Suprapubic skin (tissue), 4 donors: Measurements from ENCODE around the gene DGKZ. TPM values are rescaled to one million over a fixed set of nuclear protein-coding genes. Genes with fewer than 3 reads are reported as not detected.

Source experiments
- DNase-seq, 2 donors: peaks; one replicate each; pipeline ENCODE4 v3.0.0-alpha.2; 2019; ENCODE audit warnings: low spot score in 2 of 2
- H3K27ac ChIP-seq: fragments of 200-600 bp; sonication (generic); one replicate; pipeline ENCODE4 v1.5.1; 2019
- H3K27me3 ChIP-seq: fragments of 200-600 bp; sonication (generic); one replicate; pipeline ENCODE4 v1.5.1; 2019
- H3K36me3 ChIP-seq: fragments of 200-600 bp; sonication (generic); one replicate; pipeline ENCODE4 v1.5.1; 2019
- H3K4me1 ChIP-seq: fragments of 200-600 bp; sonication (generic); one replicate; pipeline ENCODE4 v1.5.1; 2019
- H3K4me3 ChIP-seq: fragments of 200-600 bp; sonication (generic); one replicate; pipeline ENCODE4 v1.5.1; 2019; ENCODE audit warnings: mild to moderate bottlenecking
- H3K9me3 ChIP-seq: fragments of 200-600 bp; sonication (generic); one replicate; pipeline ENCODE4 v1.5.1; 2019
- EP300 ChIP-seq: sonication (generic); formaldehyde crosslinking; IDR thresholded peaks from one replicate; pipeline ENCODE4 v1.6.1; 2017; ENCODE audit warnings: antibody characterized with exemption
- POLR2A ChIP-seq, 2 donors: fragments of 450-650 bp; IDR thresholded peaks; one replicate each; pipeline ENCODE4 v1.6.1; 2017; ENCODE audit warnings: antibody characterized with exemption in 2 of 2, mild to moderate bottlenecking in 2 of 2, moderate library complexity in 2 of 2
- POLR2AphosphoS5 ChIP-seq, 3 donors: sonication (generic); formaldehyde crosslinking; IDR thresholded peaks; one replicate each; pipeline ENCODE4 v1.6.1; 2017; ENCODE audit warnings: antibody characterized with exemption in 3 of 3
- WGBS: methylation state at CpG from one replicate; pipeline ENCODE4 v1.1.5; 2018; 5-methylcytosine and 5-hydroxymethylcytosine counted together
- total RNA-seq, 4 donors: library from RNA; depleted of rRNA; stranded (reverse); fragments of >200 nt; gene quantifications; one replicate each; pipeline ENCODE4 v1.1.0, GENCODE V29; 2016
- TF ChIP-seq, protein P1 (sequence below), 2 donors: fragments of 200-600 bp in 1 of 2; fragments of 450-650 bp in 1 of 2; sonication (generic) in 1 of 2; IDR thresholded peaks; one replicate each; pipeline ENCODE4 v1.5.1; 2016 to 2019; ENCODE audit warnings: antibody characterized with exemption in 2 of 2, mild to moderate bottlenecking in 1 of 2, moderate library complexity in 1 of 2

Gene DGKZ
- total RNA-seq, 4 donors from 2014 or later = 60.5 to 91.0 (median 73.4) TPM

- Histone ChIP-seq H3K36me3 (peaks cover 59% of the 10 kb centered on the region), H3K4me1 (no peaks in the 10 kb centered on the region), H3K4me3 (no peak overlapping the region), H3K9me3 (no peaks in the 10 kb centered on the region), H3K27ac (no peak overlapping the region), H3K27me3 (no peaks in the 10 kb centered on the region)
- 96% methylated on average over 5 of the region's 5 CpGs for WGBS
- DNase-seq = no peak
- TF ChIP-seq EP300 (no peak), POLR2AphosphoS5 (IDR thresholded peaks at IDR 0.05) (no peak), POLR2A (IDR thresholded peaks at IDR 0.05) (no peak)
- TF ChIP-seq, protein P1, sequence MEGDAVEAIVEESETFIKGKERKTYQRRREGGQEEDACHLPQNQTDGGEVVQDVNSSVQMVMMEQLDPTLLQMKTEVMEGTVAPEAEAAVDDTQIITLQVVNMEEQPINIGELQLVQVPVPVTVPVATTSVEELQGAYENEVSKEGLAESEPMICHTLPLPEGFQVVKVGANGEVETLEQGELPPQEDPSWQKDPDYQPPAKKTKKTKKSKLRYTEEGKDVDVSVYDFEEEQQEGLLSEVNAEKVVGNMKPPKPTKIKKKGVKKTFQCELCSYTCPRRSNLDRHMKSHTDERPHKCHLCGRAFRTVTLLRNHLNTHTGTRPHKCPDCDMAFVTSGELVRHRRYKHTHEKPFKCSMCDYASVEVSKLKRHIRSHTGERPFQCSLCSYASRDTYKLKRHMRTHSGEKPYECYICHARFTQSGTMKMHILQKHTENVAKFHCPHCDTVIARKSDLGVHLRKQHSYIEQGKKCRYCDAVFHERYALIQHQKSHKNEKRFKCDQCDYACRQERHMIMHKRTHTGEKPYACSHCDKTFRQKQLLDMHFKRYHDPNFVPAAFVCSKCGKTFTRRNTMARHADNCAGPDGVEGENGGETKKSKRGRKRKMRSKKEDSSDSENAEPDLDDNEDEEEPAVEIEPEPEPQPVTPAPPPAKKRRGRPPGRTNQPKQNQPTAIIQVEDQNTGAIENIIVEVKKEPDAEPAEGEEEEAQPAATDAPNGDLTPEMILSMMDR (IDR thresholded peaks at IDR 0.05) = no peak
Observed at GRCh38 chr11:46418751-46419150, 71.5 kb downstream of the DGKZ start.

- peaks cover 43% of the 10 kb centered on the region for H3K36me3 ChIP-seq
- TF ChIP-seq EP300 (no peak), POLR2A (IDR thresholded peaks at IDR 0.05) (no peak), POLR2AphosphoS5 (IDR thresholded peaks at IDR 0.05) (no peak)
- TF ChIP-seq, protein P1 (IDR thresholded peaks at IDR 0.05) = no peak
- H3K9me3 ChIP-seq = no peaks in the 10 kb centered on the region
- no peaks in the 10 kb centered on the region for H3K4me1 ChIP-seq
- no peak overlapping the region for H3K4me3 ChIP-seq
- DNase-seq = no peak
- whole genome bisulfite sequencing = 92% methylated on average over 1 of the region's 1 CpG
- no peak overlapping the region for H3K27ac ChIP-seq
- no peaks in the 10 kb centered on the region for H3K27me3 ChIP-seq
Observed at GRCh38 chr11:46420513-46420912, 73.2 kb downstream of the DGKZ start.

GRCh38 chr11:46421257-46421880 is 74.1 kb downstream of the DGKZ start:
- Histone ChIP-seq H3K9me3 (no peaks in the 10 kb centered on the region), H3K4me1 (no peaks in the 10 kb centered on the region), H3K27me3 (no peaks in the 10 kb centered on the region), H3K36me3 (peaks cover 35% of the 10 kb centered on the region), H3K4me3 (no peak overlapping the region), H3K27ac (no peak overlapping the region)
- no peak for DNase-seq
- no peak for TF ChIP-seq EP300
- TF ChIP-seq POLR2A (IDR thresholded peaks at IDR 0.05) = no peak
- 95% methylated on average over 8 of the region's 8 CpGs for WGBS

DNA sequence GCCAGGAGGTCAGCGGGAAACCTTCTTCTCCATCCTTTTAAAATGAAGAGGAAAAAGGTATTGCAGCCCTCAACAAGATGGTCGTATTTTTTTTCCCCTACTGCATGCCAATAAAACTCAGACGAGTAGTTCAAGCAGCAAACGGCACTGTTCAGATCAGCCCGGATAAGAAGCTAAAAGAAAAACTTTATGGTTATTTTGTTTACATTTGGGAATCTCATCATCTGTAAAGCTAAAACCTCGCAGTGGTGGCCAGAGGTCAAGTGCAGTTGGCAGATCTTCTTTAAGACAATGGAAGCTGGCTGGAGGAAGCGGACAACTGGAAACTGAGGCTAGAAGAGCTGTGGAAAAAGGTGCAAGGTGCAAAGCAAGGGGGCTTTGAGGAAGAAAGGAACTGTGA is 75.3 kb downstream of the DGKZ start:
- Histone ChIP-seq H3K27ac (no peak overlapping the region), H3K4me1 (no peaks in the 10 kb centered on the region), H3K9me3 (no peaks in the 10 kb centered on the region), H3K4me3 (no peak overlapping the region), H3K36me3 (peaks cover 30% of the 10 kb centered on the region), H3K27me3 (no peaks in the 10 kb centered on the region)
- DNase-seq = no peak
- 85% methylated on average over 7 of the region's 7 CpGs for WGBS
- TF ChIP-seq POLR2AphosphoS5 (IDR thresholded peaks at IDR 0.05) (no peak), POLR2A (IDR thresholded peaks at IDR 0.05) (no peak)

DNA sequence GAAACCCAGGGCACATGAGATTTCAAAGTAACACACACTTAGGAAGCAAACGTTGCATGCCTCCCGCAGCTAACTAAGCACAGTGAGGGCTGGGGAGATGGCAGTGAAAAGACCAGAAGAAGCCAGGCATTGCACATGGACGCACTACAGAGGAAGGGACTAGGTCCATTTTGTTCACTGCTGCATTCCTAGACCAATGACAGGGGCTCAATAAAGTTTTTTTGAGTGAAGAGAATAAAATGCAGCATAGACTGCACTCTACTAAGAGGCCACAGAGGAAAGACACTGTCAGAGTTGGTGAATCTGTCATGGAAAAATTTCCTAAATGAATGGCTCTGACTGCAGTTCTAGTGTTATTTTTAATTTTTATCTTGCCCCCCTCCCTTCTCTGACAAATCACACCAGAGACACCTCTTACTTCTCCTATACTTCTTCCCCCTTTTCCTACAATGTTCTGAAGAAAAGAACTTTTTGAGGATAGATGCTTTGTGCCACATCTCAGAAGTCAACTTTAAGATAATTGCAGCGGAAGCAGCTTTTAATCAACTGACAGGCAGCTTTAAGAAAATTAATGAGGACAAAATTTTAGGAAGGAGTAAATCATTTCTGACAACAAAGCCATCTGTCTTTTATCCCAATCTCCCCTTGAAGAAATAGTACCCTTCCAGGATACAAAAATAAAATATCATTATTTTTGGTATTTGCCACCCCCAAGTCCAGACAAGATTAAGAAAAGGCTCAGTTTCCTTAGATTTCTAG is 79.1 kb downstream of the DGKZ start:
- Histone ChIP-seq H3K36me3 (peaks cover 27% of the 10 kb centered on the region), H3K4me3 (no peak overlapping the region), H3K9me3 (no peaks in the 10 kb centered on the region), H3K27ac (no peak overlapping the region), H3K27me3 (no peaks in the 10 kb centered on the region), H3K4me1 (no peaks in the 10 kb centered on the region)
- TF ChIP-seq POLR2A (IDR thresholded peaks at IDR 0.05) = no peak
- no peak for DNase-seq
- 75% methylated on average over 4 of the region's 4 CpGs for WGBS

- H3K4me1 ChIP-seq = no peaks in the 10 kb centered on the region
- H3K9me3 ChIP-seq = no peaks in the 10 kb centered on the region
- no peak for TF ChIP-seq POLR2A (IDR thresholded peaks at IDR 0.05)
- whole genome bisulfite sequencing = 88% methylated on average over 9 of the region's 9 CpGs
- no peak for DNase-seq
- H3K36me3 ChIP-seq = peaks cover 29% of the 10 kb centered on the region
- no peaks in the 10 kb centered on the region for H3K27me3 ChIP-seq
- H3K27ac ChIP-seq = no peak overlapping the region
- no peak overlapping the region for H3K4me3 ChIP-seq
Observed at GRCh38 chr11:46427364-46427763, 80.1 kb downstream of the DGKZ start.

GRCh38 chr11:46429717-46430116 is 82.5 kb downstream of the DGKZ start:
- DNase-seq = no peak
- 59% methylated on average over 3 of the region's 3 CpGs for WGBS
- Histone ChIP-seq H3K4me1 (no peaks in the 10 kb centered on the region), H3K27ac (no peak overlapping the region), H3K27me3 (no peaks in the 10 kb centered on the region), H3K9me3 (no peaks in the 10 kb centered on the region), H3K36me3 (peaks cover 38% of the 10 kb centered on the region), H3K4me3 (no peak overlapping the region)
- TF ChIP-seq EP300 (no peak), POLR2A (IDR thresholded peaks at IDR 0.05) (no peak), POLR2AphosphoS5 (IDR thresholded peaks at IDR 0.05) (no peak)
- TF ChIP-seq, protein P1 (IDR thresholded peaks at IDR 0.05) = no peak

Other genes with a start within 250 kb of the DGKZ start
- 10 to 100 TPM; 15.1 to 89.2 (median 26.6) TPM for gene PHF21A, start 226.0 kb upstream of the DGKZ start, total RNA-seq
- gene CREB3L1, start 69.8 kb upstream of the DGKZ start, total RNA-seq = 1 to 10 TPM in 2 of 4 donors, under 1 TPM in 2; 0.79 to 2.3 (median 1.5) TPM
- gene MDK, start 34.2 kb downstream of the DGKZ start, total RNA-seq = 10 to 100 TPM in 3 of 4 donors, 1 to 10 TPM in 1; 9.1 to 22.6 (median 13.9) TPM
- gene CHRM4, start 44.3 kb downstream of the DGKZ start, total RNA-seq = 1 to 10 TPM in 3 of 4 donors, under 1 TPM in 1; 0.80 to 3.0 (median 2.6) TPM
- gene AMBRA1, start 246.6 kb downstream of the DGKZ start, total RNA-seq = 10 to 100 TPM; 38.6 to 63.2 (median 45.6) TPM